K562 (cell line): ENCODE measurements around the gene POLR1C. TPM values are rescaled to one million over a fixed set of nuclear protein-coding genes. Genes with fewer than 3 reads are reported as not detected.

Source experiments
- FOXK1 ChIP-seq: sonication (generic); formaldehyde crosslinking; IDR thresholded peaks from 2 replicates; pipeline ENCODE4 v1.8.0; 2022; ENCODE audit warnings: missing genetic modification reagents, mild to moderate bottlenecking, borderline replicate concordance
- FUS ChIP-seq: fragments of 200-400 bp; formaldehyde crosslinking; optimal IDR thresholded peaks from 2 replicates; pipeline ENCODE3; 2017; ENCODE audit warnings: low read depth, low read length
- GATAD2B ChIP-seq: fragments of 450-650 bp; IDR thresholded peaks from 2 replicates; pipeline ENCODE4 v1.6.1; 2017; ENCODE audit warnings: mild to moderate bottlenecking, borderline replicate concordance
- HLTF ChIP-seq: fragments of 450-650 bp; IDR thresholded peaks from 2 replicates; pipeline ENCODE4 v1.6.1; 2016
- JUN ChIP-seq, 2 experiments: sonication (generic) in 1 of 2; formaldehyde crosslinking in 1 of 2; IDR thresholded peaks; 2 replicates each; pipeline versions ENCODE4 v1.6.1 to v1.8.0; 2012 to 2022; ENCODE audit warnings: borderline replicate concordance in 2 of 2, mild to moderate bottlenecking in 2 of 2, improper control_type of control experiment in 1 of 2, low read depth in 1 of 2, low read length in 1 of 2, missing genetic modification reagents in 1 of 2
- KAT7 ChIP-seq: sonication (generic); formaldehyde crosslinking; IDR thresholded peaks from 2 replicates; pipeline ENCODE4 v1.8.0; 2022; ENCODE audit warnings: missing genetic modification reagents, mild to moderate bottlenecking, borderline replicate concordance
- KDM2B ChIP-seq: fragments of 250-450 bp; sonication (Bioruptor Pico); IDR thresholded peaks from 2 replicates; pipeline ENCODE4 v1.8.0; 2021; ENCODE audit warnings: mild to moderate bottlenecking, moderate library complexity
- MEF2A ChIP-seq: IDR thresholded peaks from 2 replicates; pipeline ENCODE4 v1.6.1; 2011; ENCODE audit warnings: low read depth, mild to moderate bottlenecking, low read length, moderate library complexity; ENCODE audit not compliant: control insufficient read depth
- PHF8 ChIP-seq: fragments of 200-600 bp; sonication (generic); IDR thresholded peaks from 2 replicates; pipeline ENCODE4 v1.6.1; 2012; ENCODE audit warnings: mixed run types, mild to moderate bottlenecking, inconsistent platforms, low read length, moderate library complexity, borderline replicate concordance
- POLR3G ChIP-seq: IDR thresholded peaks from 2 replicates; pipeline ENCODE4 v1.6.1; 2011; ENCODE audit not compliant: insufficient read length, insufficient replicate concordance; ENCODE audit errors: extremely low read depth
- RFX5 ChIP-seq: IDR thresholded peaks from 2 replicates; pipeline ENCODE4 v1.6.1; 2011; ENCODE audit warnings: low read depth, mild to moderate bottlenecking, improper control_type of control experiment, low read length
- SMAD2 ChIP-seq: fragments of 150-350 bp; IDR thresholded peaks from 2 replicates; pipeline ENCODE4 v1.6.1; 2014; ENCODE audit warnings: low read depth, mild to moderate bottlenecking, low read length
- TCF3 ChIP-seq: sonication (generic); formaldehyde crosslinking; IDR thresholded peaks from 2 replicates; pipeline ENCODE4 v1.4.0; 2020; ENCODE audit warnings: mild to moderate bottlenecking, missing genetic modification reagents
- ZZZ3 ChIP-seq: fragments of 450-650 bp; IDR thresholded peaks from 2 replicates; pipeline ENCODE4 v1.6.1; 2016; ENCODE audit warnings: antibody characterized with exemption, mild to moderate bottlenecking, moderate library complexity
- polyA plus RNA-seq, 8 experiments: library from polyadenylated mRNA; depleted of rRNA in 4 of 8; stranded (reverse) in 5 of 8; unstranded in 3 of 8; fragments of >200 nt; fragmentation: Nextera tagmentation in 2 of 8; fragmentation: Illumina TruSeq in 1 of 8; extraction: Ambion mirVana in 2 of 8; extraction: Trizol in 1 of 8; gene quantifications; 2 replicates each; pipeline versions ENCODE4 v1.2.1 to v1.2.3, GENCODE V29; 2011 to 2014; ENCODE audit warnings: inconsistent platforms in 1 of 8, missing spikeins in 1 of 8
- total RNA-seq, 7 experiments: library from RNA; depleted of rRNA in 6 of 7; stranded (reverse); fragments of >200 nt in 6 of 7; fragmentation: Illumina TruSeq in 2 of 7; extraction: Trizol in 2 of 7; gene quantifications; 2 replicates each; pipeline versions ENCODE4 v1.2.1 to v1.2.3, GENCODE V29; 2011 to 2021; ENCODE audit warnings: low replicate concordance in 1 of 7
- TF ChIP-seq, protein P1 (sequence below): conservative IDR thresholded peaks from 2 replicates; pipeline ENCODE4 v1.6.1; 2011; ENCODE audit warnings: low read depth, mild to moderate bottlenecking, low read length; ENCODE audit not compliant: control insufficient read depth
- TF ChIP-seq, protein P2 (sequence below): fragments of 450-650 bp; IDR thresholded peaks from 2 replicates; pipeline ENCODE4 v1.6.1; 2016; ENCODE audit warnings: borderline replicate concordance
- TF ChIP-seq, protein P3 (sequence below): fragments of 450-650 bp; formaldehyde crosslinking; IDR thresholded peaks from 2 replicates; pipeline ENCODE4 v1.4.0; 2020; ENCODE audit warnings: mild to moderate bottlenecking, moderate library complexity
- TF ChIP-seq, protein P4 (sequence below): sonication (generic); formaldehyde crosslinking; IDR thresholded peaks from 2 replicates; pipeline ENCODE4 v1.8.1; 2023; ENCODE audit warnings: mild to moderate bottlenecking, missing genetic modification reagents

POLR1C gene
- total and polyA plus RNA-seq, 9 of the 15 experiments (the other 6 are each of a cell fraction or from before 2014, with no cell fraction given) = 83.5 to 429 (median 120) TPM

DNA sequence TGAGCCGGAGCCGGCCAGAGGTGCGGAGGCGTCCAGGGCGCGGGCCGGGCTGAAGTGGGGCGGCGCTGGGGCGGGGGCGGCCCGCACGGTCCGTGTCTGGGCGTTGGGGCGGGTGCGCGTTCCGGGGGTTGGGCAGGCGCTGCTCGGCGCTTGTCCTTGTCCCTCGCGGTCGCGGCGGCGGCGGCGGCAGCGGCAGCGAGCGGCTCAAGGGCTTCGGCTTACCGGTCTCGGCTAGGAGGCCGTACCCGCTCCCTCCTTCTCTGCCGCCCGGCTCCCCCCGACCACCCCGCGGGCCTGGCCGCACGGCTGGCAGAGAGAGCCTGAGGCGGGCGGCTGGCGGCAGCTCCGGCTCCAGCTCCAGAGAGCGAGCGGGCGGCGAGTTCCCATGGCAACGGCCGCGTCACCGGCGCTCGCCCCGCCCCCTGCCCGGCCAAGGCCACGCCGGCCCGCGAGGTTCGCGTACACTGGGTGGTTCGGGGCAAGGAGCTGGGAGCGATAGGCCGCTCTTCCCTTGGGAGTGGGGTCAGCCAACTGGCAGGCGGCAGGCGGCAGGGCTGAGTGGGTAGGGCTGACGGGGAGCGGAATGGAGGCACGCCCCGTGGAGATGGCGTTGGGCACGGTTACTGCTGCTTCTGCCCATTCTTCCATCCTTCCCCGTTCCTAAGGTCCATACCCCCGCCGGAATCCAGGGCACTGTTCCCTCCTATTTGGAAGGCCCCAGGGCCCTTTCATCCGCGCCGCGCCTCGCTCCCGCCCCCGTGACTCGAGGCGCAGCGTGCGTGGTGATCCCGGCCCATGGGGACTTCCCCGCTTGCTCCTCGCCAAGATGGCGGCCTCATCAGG, 6.7 kb upstream of the POLR1C start, which contains the start of gene LRRC73 (continued):
- TF ChIP-seq, protein P1, sequence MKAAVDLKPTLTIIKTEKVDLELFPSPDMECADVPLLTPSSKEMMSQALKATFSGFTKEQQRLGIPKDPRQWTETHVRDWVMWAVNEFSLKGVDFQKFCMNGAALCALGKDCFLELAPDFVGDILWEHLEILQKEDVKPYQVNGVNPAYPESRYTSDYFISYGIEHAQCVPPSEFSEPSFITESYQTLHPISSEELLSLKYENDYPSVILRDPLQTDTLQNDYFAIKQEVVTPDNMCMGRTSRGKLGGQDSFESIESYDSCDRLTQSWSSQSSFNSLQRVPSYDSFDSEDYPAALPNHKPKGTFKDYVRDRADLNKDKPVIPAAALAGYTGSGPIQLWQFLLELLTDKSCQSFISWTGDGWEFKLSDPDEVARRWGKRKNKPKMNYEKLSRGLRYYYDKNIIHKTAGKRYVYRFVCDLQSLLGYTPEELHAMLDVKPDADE = 0 out of 2 replicates have a peak, but pooled peaks have one; percentile 46
- TF ChIP-seq ZZZ3 (no peak), HLTF (0 out of 2 replicates have a peak, but pooled peaks have one; percentile 14), GATAD2B (0 out of 2 replicates have a peak, but pooled peaks have one; percentile 44), JUN (IDR thresholded peaks at IDR 0.05; ENCODE audit: borderline replicate concordance, low read depth, low read length) (no peak), JUN (CRISPR knock-in tag; IDR thresholded peaks at IDR 0.05; ENCODE audit: borderline replicate concordance) (peak; percentile 62; the same call in 1 of the 2 replicates), MEF2A (no peak), POLR3G (no peak), KAT7 (CRISPR knock-in tag) (no peak), TCF3 (no peak), RFX5 (peak; percentile 92), KDM2B (CRISPR knock-in tag) (peak; percentile 16; the same call in 1 of the 2 replicates), FOXK1 (CRISPR knock-in tag) (no peak), SMAD2 (no peak), FUS (peak; percentile 90), PHF8 (peak; percentile 30; the same call in 1 of the 2 replicates)
- TF ChIP-seq, protein P2, sequence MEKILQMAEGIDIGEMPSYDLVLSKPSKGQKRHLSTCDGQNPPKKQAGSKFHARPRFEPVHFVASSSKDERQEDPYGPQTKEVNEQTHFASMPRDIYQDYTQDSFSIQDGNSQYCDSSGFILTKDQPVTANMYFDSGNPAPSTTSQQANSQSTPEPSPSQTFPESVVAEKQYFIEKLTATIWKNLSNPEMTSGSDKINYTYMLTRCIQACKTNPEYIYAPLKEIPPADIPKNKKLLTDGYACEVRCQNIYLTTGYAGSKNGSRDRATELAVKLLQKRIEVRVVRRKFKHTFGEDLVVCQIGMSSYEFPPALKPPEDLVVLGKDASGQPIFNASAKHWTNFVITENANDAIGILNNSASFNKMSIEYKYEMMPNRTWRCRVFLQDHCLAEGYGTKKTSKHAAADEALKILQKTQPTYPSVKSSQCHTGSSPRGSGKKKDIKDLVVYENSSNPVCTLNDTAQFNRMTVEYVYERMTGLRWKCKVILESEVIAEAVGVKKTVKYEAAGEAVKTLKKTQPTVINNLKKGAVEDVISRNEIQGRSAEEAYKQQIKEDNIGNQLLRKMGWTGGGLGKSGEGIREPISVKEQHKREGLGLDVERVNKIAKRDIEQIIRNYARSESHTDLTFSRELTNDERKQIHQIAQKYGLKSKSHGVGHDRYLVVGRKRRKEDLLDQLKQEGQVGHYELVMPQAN = peak; percentile 59; the same call in 1 of the 2 replicates
- TF ChIP-seq, protein P3, sequence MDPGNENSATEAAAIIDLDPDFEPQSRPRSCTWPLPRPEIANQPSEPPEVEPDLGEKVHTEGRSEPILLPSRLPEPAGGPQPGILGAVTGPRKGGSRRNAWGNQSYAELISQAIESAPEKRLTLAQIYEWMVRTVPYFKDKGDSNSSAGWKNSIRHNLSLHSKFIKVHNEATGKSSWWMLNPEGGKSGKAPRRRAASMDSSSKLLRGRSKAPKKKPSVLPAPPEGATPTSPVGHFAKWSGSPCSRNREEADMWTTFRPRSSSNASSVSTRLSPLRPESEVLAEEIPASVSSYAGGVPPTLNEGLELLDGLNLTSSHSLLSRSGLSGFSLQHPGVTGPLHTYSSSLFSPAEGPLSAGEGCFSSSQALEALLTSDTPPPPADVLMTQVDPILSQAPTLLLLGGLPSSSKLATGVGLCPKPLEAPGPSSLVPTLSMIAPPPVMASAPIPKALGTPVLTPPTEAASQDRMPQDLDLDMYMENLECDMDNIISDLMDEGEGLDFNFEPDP = 0 out of 2 replicates have a peak, but pooled peaks have one; percentile 40
- TF ChIP-seq, protein P4, sequence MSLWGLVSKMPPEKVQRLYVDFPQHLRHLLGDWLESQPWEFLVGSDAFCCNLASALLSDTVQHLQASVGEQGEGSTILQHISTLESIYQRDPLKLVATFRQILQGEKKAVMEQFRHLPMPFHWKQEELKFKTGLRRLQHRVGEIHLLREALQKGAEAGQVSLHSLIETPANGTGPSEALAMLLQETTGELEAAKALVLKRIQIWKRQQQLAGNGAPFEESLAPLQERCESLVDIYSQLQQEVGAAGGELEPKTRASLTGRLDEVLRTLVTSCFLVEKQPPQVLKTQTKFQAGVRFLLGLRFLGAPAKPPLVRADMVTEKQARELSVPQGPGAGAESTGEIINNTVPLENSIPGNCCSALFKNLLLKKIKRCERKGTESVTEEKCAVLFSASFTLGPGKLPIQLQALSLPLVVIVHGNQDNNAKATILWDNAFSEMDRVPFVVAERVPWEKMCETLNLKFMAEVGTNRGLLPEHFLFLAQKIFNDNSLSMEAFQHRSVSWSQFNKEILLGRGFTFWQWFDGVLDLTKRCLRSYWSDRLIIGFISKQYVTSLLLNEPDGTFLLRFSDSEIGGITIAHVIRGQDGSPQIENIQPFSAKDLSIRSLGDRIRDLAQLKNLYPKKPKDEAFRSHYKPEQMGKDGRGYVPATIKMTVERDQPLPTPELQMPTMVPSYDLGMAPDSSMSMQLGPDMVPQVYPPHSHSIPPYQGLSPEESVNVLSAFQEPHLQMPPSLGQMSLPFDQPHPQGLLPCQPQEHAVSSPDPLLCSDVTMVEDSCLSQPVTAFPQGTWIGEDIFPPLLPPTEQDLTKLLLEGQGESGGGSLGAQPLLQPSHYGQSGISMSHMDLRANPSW (CRISPR knock-in tag) = no peak
